GM10248 (cell line): ENCODE measurements around the gene ARSH.

Experiments used
- CTCF ChIA-PET: fragments of 300-600 bp; sonication (Branson Sonifier 250); formaldehyde crosslinking; extraction: SDS; loops from one replicate; lab custom pipeline; 2021; ENCODE audit warnings: antibody characterized with exemption; lab: Yijun Ruan, JAX
- POLR2A ChIA-PET: fragments of 350-650 bp; sonication (Branson Sonifier 250); formaldehyde crosslinking; extraction: SDS; loops from one replicate; lab custom pipeline; 2020; ENCODE audit warnings: antibody characterized with exemption; lab: Yijun Ruan, JAX
- DNase-seq: peaks from one replicate; pipeline ENCODE4 v3.0.0; 2012; ENCODE audit errors: extremely low spot score
- TF ChIP-seq, protein P1 (sequence below): IDR thresholded peaks from 2 replicates; pipeline ENCODE4 v1.5.1; 2012; ENCODE audit warnings: mild to moderate bottlenecking, low read depth; ENCODE audit errors: extremely low read depth, missing control alignments, control extremely low read depth

The ARSH gene

DNA sequence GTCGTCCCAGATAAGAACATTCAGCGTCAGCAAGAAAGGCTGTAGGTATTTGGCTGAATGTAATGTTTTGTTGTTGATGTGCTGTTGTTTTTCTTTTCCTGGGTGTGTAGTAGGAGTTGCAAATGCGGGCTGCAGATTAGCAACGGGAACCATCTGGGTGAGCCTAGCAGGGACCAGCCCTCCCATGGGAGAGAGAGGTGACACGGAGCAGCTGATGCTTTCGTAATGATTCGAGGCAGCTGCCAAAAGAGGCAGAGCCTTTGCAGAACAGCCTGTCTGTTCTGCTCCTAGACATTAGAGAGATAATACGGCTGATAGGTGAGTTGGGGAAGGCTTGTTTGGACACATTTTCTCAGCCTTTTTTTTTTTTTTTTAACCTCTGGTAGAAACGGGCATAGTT is 60.2 kb downstream of the ARSH start:
- ChIA-PET POLR2A (no interaction called here), CTCF (no interaction called here)
- TF ChIP-seq, protein P1, sequence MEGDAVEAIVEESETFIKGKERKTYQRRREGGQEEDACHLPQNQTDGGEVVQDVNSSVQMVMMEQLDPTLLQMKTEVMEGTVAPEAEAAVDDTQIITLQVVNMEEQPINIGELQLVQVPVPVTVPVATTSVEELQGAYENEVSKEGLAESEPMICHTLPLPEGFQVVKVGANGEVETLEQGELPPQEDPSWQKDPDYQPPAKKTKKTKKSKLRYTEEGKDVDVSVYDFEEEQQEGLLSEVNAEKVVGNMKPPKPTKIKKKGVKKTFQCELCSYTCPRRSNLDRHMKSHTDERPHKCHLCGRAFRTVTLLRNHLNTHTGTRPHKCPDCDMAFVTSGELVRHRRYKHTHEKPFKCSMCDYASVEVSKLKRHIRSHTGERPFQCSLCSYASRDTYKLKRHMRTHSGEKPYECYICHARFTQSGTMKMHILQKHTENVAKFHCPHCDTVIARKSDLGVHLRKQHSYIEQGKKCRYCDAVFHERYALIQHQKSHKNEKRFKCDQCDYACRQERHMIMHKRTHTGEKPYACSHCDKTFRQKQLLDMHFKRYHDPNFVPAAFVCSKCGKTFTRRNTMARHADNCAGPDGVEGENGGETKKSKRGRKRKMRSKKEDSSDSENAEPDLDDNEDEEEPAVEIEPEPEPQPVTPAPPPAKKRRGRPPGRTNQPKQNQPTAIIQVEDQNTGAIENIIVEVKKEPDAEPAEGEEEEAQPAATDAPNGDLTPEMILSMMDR = no peak
- no peak for DNase-seq

DNA sequence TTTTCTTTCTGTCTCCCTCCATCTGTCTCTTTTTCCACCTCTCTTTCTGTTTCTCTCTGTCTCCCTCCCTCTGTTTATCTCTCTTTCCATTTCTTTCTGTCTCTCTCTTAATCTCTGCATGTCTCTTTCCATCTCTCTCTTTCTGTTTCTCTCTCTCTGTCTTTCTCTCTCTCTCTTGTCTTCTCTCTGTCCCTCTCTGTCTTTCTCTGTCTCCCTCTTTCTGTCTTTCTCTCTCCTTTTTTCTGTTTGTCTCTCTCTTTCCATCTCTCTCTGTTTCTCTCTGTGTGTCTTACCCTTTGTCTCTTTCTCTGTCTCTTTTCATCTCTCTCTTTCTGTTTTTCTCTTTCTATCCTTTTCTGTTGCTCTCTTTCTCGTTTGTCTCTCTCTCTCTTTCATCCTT is 69.6 kb downstream of the ARSH start:
- ChIA-PET POLR2A (no interaction called here), CTCF (no interaction called here)
- no peak for DNase-seq
- TF ChIP-seq, protein P1 = no peak

DNA sequence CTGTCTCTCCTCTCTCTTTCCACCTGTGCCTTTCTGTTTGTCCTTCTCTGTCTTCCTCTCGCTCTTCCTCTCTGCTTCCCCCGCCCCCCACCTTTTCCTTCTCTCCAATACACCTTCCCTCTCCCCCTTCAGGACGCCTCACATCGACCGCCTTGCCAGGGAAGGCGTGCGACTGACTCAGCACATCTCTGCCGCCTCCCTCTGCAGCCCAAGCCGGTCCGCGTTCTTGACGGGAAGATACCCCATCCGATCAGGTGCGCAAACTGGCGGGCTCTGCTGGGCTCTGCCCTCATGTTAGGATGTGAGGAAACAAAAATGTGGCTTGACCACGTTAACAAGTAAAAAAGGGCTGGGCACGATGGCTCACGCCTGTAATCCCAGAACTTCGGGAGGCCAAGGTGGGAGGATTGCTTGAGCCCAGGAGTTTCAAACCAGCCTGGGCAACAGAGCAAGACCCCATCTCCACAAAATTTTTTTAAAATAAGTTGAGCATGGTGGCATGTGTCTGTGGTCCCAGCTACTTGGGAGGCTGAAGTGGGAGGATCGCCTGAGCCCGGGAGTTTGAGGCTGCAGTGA is 70.2 kb downstream of the ARSH start:
- CTCF ChIA-PET = no interaction called here
- DNase-seq = no peak
- POLR2A ChIA-PET = no interaction called here

More for the DNA sequence above, 70.2 kb downstream of the ARSH start:
- TF ChIP-seq, protein P1 = no peak
